ENCODE data around the gene GFI1.
"Not testable (repeated sequence)": the region's sequence is repeated elsewhere in the genome, so short reads cannot be mapped to it uniquely, and the experiment has no call there.

GFI1 gene

DNA sequence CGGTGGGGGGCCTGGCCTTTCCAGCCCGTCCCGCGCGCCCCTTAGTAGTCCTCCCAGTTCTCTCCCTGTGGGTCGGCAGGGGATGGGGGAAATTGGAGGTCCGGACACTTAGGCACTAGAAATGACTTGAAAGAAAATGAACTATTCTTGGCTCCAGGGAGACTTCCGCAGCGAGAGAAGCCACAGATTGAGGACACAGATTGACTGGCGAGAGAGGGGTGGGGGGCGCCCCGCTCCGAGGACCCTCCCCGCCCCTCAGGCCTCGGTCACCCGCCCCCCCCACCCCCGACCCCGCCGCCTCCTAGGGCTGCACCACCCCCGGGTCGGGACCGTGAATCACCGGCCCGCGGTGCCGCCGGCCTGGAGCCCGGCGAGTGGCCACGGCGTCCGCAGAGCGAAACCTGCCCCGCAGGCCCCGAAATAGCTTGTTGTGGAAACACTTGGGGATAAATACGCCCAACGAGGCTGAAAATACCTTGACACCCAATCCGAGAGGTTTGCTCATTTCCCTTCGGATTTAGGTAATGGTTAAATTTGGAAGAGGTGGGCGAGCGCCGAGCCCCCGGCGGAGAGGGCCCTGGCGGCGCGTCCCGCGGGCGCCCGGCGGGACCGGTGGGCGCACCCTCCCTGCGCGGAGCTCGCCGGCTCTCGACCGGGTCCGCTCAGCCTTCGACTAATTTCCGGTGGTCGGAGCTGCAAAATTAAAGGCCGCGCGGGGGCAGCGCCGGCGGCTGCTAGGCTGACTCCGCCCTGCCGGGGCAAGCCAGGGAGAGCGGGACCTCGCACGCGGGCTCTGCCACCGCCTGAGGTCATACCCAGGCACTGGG is at the start of gene GFI1:
TSS of gene GFI1 (minus strand) at position 675 of the 827 bp plus-strand sequence. CDS start 3,438 bp downstream, outside the sequence.
- peak; percentile 47 for DNase-seq (ENCODE audit: low read depth)

DNA sequence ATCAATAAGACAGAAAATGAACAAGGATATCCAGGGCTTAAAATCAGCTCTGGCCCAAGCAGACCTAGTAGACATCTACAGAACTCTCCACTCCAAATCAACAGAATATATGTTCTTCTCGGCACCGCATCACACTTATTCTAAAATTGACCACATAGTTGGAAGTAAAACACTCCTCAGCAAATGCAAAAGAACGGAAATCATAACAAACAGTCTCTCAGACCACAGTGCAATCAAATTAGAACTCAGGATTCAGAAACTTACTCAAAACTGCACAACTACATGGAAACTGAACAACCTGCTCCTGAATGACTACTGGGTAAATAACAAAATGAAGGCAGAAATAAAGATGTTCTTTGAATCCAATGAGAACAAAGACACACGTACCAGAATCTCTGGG is 45.6 kb upstream of the GFI1 start:
- not testable (repeated sequence) for DNase-seq (ENCODE audit: low read depth)

DNA sequence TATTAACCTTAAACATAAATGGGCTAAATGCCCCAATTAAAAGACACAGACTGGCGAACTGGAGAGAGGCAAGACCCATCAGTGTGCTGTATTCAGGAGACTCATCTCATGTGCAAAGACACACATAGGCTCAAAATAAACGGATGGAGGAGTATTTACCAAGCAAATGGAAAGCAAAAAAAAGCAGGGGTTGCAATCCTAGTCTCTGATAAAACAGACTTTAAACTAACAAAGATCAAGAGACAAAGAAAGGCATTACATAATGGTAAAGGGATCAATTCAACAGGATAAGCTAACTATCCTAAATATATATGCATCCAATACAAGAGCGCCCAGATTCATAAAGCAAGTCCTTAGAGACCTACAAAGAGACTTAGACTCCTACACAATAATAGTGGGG is 45.2 kb upstream of the GFI1 start:
- not testable (repeated sequence) for DNase-seq (ENCODE audit: low read depth)

DNA sequence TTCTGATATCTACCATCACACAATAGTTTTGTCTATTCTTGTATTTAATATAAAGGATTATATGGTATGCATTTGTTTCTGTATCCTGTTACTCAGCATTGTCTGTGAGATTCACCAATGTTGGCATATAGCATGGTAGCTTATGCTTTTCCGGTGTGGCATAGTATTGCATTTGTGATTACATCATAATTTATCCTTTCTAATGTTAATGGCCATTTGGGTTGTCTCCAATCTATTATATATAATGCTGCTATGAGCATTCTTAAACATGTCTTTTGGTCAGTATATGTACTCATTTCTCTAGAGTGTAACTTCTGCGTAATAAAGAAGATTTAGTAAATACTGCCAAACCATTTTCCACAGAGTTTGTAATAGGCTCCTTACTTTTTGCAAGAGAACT is 40.9 kb upstream of the GFI1 start:
- no peak for DNase-seq (ENCODE audit: low read depth)

DNA sequence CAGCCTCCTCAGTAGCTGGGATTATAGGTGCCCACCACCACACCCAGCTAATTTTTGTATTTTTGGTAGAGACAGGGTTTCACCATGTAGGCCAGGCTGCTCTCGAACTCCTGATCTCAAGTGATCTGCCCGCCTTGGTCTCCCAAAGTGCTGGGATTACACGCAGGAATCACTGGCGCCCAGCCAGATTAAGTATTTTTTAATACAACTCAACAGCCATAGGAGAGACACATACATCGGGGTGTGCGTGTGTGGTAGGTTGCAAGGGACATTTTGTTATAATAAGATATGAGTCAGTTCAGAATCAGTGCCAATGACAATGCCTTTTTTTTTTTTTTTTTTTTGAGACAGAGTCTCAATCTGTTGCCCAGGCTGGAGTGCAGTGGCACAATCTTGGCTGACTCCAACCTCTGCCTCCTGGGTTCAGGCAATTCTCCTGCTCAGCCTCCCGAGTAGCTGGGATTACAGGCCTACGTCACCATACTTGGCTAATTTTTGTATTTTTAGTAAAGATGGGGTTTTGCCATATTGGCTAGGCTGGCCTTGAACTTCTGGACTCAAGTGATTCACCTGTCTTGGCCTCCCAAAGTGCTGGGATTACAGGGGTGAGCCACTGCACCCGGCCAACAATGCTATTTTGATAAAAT is 38.3 kb upstream of the GFI1 start:
- DNase-seq (ENCODE audit: low read depth): not testable (repeated sequence)

DNA sequence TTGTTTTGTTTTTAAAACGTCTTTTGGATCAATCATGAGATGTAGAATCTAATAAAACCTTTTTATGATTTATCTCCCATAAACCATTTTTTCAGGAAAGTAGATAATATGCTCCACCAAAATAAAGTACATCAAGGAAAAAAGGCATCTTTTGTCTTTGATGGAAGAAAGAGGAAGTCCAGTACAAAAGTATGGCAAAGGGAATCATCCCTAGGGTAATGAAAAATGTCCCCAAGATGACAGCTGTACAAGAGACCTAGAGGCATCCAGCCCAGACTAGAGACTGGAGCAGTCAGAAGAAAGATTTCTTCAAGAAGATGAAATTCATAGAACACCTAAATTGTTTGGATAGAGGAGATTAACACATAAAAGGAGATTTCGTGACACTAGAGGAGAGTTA is 32.3 kb upstream of the GFI1 start:
- no peak for DNase-seq (ENCODE audit: low read depth)

DNA sequence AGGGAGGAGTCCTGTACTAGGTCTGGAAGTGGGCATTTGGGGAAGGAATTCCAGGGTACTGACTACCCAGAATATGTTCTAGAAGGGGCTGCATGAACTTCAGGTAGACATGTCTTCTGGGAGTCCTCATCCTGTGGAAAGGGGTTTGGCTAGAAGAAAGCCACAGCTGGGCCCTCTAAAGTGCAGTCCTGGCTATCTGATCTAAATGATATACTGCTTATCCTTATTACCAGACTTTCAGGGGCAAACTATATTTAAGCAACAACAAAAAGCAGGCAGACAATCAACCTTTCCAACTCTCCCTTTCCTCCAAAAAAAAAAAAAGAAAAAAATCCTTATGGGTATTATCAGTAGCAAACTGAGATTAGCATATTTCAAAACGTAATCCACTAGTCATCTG is 29.8 kb upstream of the GFI1 start:
- DNase-seq (ENCODE audit: low read depth): no peak

DNA sequence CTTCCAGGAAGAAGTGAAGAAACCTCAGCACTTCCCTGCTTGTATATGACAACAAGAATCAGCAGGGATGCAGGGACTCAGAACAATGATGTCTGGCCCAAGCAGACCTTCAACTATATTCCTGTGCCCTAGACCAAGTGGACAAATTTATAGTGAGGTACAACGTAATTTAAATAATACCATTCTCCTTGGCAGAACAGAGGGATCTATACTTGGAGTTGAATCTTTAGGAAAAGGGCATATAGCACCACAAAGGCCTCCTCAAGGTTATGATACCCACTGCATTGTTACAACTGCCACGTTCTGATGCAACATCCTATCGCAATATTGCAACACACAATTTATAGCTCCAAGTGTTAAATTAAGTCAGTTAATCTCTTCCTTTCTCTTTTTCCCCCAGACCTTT is 29.1 kb upstream of the GFI1 start:
- no peak for DNase-seq (ENCODE audit: low read depth)

DNA sequence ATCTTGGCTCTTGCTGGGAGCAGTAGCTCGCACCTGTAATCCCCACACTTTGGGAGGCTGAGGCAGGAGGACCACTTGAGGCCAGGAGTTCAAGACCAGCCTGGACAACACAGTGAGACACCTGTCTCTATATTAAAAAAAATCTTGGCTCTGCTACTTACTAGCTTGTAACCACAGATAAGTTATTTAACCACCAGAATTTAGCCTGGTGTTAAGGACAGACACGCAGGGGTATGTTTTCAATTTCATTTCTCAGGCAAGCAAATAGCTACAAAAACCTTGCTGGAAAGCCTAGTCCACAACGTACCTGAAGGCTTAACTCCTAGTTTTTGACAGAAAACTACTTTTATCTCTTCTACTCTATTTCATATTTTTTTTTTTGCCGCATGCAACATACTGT is 24.8 kb upstream of the GFI1 start:
- DNase-seq (ENCODE audit: low read depth): no peak

DNA sequence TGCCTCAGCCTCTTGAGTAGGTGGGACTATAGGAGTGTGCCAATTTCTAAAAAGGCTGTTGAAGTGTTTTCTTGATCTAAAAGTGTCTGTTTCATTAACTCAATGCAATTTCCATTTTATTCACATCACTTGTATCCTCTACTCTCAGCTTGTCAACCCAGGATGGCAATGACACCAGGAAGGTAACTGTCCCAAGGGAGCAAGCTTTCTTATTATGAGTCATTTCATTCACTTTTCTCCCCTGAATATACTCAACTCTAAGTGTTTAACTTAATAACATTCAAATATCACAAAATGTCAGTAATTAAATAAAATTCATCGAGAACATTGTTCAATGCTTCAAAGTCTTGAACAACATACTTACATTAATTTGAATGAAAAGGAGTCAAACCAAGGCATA is 22.9 kb upstream of the GFI1 start:
- no peak for DNase-seq (ENCODE audit: low read depth)

DNA sequence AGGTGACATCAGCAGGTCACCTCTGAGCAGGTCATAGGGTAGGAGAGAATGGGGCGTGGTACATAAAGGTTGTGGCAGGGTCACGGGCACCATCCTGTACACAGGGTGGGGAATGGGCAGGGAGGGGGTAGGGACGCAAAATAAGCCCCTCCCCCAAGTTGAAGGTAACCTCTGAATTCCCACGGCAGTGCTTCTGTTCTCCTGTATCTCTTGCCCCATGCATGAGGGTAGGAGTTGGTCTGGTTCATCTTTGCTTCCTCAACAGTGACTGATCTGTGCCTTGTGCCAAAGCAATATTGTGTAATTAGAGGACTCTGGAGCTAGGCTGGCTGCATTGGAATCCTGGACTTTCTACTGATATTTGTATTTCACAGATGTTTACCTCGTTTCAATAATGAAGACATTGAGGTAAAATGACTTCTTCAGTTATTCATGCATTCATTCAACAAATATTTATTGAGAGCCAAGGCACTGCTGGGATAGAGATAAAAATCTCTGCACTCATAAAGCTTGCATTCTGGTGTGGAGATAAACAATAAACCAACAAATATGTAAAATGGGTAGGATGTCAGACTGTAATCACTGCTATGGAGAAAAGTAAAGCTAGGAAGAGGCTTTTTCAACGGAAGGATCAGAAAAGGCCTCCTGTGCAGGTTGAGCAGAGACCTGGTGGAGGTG is 18.4 kb upstream of the GFI1 start:
- no peak for DNase-seq (ENCODE audit: low read depth)

DNA sequence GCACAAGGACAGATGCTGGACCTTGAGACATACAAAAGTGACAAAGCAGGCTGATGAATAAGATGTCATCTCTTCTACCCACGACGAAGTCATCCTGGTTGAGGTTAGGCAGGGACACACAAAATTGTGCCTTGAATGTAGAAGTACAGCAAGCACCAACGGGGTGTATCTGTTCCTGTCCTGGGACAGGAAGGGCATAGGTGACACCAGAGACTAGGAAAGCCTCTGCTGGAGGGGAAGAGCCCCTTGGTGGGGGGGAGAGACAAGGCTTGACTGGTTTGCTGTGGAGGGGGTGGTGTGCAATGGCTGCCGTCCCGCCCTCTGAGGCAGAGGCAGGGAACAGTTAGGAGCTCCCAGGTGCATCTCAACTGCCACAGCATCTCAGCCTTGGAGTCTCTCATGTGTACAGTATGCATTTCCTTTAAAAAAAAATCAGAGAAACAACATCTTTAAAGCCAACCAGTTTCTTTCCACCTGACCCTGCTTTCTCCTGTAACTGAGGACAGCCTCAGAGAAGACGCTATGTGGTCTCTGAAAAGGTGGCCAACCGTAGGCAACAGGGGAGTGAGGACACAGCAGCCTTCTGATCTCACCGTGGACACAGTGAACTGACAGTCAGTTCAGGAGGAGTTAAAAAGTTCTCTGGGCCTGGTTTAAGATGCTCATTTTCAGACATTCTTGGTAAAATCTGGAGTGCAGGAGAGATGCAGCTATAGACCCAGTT is 17.7 kb upstream of the GFI1 start:
- no peak for DNase-seq (ENCODE audit: low read depth)

DNA sequence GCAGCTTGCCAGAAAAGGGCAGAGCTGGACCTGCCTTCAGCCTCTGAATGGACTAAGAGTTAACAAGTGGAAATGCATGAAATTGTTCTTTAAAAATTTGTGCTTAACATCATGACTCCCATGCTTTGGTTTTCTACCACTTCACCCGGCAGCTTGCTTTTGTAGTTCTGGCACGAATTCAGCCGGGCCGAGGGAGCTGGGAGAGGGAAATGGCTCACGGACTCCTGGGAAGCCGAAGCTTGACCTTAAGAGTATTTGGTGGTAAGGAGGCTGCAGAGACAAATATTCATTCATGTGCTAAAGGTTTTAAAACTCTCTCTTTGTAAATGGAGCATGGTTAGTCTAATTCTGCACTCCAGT is 17.2 kb upstream of the GFI1 start:
- no peak for DNase-seq (ENCODE audit: low read depth)

DNA sequence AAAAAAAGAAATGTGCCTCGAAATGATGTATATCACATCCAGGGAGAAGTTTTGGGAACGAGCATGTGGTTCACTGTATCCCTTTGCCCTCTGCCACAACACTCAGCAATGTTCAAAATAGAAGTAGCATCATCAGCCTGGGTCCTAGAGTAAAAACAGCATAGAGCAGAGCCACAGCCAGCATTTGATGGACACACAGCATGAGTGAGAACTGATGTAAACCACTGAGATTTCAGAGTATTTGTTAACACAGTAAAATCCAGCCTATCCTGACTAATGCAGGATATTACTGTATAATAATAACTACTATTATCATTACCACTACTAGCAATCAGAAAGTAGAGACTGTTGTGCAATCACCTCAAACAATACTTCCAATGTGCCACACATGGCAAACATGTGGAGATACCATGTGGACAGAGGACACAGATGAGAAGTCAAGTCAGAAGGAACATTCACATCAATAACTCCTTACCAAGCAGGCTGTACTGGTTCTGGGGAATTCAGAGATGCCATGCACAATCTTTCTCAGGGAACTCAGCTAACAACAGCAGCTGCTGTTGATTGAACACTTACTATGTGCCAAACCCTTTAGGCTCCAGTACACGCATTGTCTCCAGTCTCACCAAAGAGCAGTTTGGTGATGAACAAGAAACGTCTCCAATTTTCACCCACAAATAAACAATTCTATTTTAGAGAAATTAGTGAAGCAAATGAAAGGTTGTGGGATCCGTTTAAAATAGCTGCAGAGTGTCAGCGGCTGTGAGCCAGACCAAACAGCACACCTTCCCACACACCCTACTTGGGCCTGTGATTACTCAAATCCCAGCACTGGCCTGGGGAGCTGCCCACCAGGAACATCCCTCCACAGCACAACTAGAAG is 16.6 kb upstream of the GFI1 start:
- no peak for DNase-seq (ENCODE audit: low read depth)

DNA sequence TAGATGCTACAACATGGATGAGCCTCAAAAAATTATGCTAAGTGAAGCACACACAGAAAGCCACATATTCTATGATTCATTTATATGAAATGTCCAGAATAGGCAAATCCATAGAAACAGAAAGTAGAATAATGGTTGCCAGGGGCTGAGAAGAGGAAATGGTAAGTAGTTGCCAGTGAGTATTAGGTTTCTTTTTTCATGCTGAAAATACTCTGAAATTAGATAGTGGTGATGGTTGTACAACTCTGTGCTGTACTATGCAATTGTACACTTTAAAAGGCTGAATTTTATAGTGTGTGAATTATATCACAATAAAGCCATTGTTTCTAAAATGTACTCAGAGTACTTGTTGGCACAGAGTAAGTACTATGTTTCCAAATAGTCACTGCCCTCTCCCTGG is 15.5 kb upstream of the GFI1 start:
- no peak for DNase-seq (ENCODE audit: low read depth)

DNA sequence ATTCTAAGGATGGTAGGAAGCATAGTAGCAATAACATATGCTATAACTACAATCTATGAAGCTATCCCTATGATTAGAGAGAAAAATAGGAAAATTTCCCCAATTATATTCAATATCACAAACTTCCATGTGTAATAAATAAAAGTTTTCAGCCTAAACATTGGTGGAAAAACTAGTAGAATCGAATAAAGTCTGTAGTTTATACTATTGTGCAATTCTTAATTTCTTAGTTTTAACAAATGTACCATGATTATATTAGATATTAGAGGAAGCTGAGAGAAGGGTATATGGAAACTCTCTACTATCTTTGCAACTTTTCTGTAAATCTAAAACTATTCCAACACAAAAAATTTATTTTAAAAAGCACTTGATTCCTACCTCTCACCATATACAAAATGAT is 13.8 kb upstream of the GFI1 start:
- DNase-seq (ENCODE audit: low read depth): no peak

DNA sequence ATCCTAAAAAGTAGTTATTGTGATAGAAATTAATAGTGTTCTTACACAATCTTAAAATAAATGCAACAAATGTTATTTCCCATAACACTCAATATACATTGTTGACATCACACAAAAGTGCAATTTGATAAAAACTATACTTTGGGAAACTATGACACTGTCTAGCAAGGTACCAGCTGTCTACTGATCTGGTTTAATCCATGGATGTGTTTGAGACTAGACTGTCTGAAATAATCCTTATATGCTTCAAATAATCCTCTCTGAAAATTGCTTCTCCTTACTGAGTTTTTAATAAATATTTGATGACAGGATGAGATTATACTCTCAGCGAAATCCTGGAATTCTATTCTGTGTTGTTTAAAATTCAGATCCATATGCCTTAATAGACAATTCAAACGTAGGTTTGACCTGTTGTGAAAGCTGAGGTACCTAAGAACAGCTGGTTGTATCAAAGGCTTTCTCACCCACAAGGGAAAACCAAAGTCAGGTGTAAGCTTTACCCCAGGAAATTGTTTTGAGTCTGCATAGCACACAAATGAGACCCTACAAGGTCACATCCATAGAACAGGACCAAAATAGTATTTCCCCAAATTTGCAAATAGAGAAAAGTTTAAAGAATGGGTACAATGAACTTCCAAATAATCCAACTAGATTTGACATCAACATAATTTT is 8.8 kb upstream of the GFI1 start:
- DNase-seq (ENCODE audit: low read depth): no peak

DNA sequence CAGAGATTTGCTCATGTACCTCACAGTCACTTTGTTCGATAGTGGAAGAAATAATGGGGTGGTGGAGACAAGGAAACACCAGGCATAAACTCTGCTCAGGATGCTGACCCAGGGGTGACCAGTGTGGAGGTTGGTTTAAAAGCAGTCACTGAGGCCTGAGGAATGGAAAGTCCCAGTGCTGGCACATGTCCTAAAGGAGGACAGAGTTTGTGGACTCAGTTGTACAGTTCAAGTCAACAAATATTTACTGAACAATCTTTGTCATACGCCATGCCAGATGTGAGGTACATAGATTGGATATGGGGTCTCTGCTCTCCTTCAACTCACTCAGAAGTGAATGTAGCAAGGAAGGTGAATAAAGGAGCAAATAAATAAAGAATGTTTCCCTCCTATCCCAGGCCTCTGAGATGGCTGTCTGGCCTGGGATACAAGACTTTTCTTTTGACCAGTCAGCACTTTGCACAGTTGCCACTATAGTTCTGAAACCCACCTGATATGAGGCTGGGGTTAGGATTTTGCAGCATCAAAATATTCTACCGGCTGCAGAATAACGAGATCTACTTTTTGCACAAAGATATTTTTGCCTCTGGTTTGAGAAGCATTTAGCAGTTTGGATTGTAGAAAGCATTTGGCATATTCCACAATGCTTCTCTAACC is 7.9 kb upstream of the GFI1 start:
- DNase-seq (ENCODE audit: low read depth): no peak

DNA sequence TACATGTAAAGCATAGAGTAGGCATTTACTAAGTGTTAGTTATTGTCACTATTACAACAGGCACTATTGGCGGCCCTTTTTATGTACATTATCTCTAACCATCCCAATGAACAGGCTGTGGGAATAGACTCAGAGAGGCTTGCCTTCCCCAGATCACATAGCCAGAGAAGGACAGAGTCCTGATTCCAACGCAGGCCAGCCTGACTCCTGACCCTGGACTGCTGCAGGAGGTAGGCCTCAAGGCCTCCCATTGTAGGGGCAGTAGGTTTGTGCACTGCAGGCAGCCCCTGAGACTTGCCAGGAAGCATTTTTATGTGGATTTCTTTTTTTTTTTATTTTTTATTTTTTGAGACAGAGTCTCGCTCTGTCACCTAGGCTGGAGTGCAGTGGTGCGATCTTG is 6.4 kb upstream of the GFI1 start:
- no peak for DNase-seq (ENCODE audit: low read depth)

DNA sequence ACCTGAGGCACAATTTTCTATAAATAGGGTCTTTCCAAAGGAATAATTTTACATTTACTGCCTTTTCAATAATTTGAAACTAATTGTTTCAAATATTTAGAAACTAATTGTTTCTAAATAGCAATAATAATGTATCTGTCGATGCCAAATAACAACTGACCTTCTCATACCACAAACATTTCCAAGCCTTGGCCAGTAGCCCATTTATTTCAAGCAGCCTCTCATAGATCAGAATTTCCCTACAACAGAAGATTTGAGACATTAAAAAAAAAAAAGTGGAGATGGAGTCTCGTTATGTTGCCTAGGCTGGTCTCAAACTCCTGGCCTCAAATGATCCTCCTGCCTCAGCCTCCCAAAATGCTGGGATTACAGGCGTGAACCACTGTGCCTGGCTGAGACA is 2.1 kb upstream of the GFI1 start:
- no peak for DNase-seq (ENCODE audit: low read depth)

DNA sequence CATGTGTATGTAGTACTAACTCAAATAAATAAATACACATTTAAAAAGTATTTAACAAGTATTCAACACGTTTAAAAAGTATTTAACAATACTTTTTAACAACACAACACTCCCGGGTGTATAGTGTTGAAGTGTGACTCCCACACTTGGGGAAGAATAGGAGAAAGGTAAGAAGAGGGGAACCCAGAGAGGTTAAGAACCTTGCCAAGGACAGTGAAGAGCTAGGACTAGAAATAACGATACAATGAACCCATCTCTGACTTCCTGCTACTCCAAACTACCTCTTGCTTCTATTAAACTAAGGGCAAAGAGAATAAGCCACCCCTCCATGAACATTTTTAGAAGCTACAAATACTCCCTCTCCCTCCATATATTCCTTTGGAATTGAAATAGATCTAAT is 1.7 kb upstream of the GFI1 start:
- DNase-seq (ENCODE audit: low read depth): no peak
